ENCODE measurements around the gene TRAPPC5.

- no peak for TF ChIP-seq TCF4 (CRISPR knock-in tag; IDR thresholded peaks at IDR 0.05; ENCODE audit: borderline replicate concordance)
- TF ChIP-seq CREB5 (CRISPR knock-in tag; IDR thresholded peaks at IDR 0.05; ENCODE audit: low read depth), result no peak
- TF ChIP-seq ARNTL (CRISPR knock-in tag; IDR thresholded peaks at IDR 0.05; ENCODE audit: borderline replicate concordance, low read depth), result no peak
- no peak for TF ChIP-seq OSR1 (CRISPR knock-in tag; IDR thresholded peaks at IDR 0.05)
- TF ChIP-seq TSHZ2 (CRISPR knock-in tag; IDR thresholded peaks at IDR 0.05), result no peak
- no peak for TF ChIP-seq PPARA (CRISPR knock-in tag; IDR thresholded peaks at IDR 0.05; ENCODE audit: borderline replicate concordance)
- no peak for TF ChIP-seq PATZ1 (CRISPR knock-in tag; IDR thresholded peaks at IDR 0.05; ENCODE audit: borderline replicate concordance)
- TF ChIP-seq ZC3H10 (CRISPR knock-in tag; IDR thresholded peaks at IDR 0.05), result no peak
- no peak for TF ChIP-seq RARB (CRISPR knock-in tag; IDR thresholded peaks at IDR 0.05)
Measured at GRCh38 chr19:7706188-7706954, 25.7 kb downstream of the TRAPPC5 start.
